GM23338 (cell line): ENCODE results near the gene GRK2. TPM values are rescaled to one million over a fixed set of nuclear protein-coding genes. Genes with fewer than 3 reads are reported as not detected.

Experiments
- ATAC-seq: fragments of 200-7000 bp; cut with Tn5 transposase; 3 replicates; pipeline ENCODE4 v1.9.1; 2020
- DNase-seq: peaks from one replicate; pipeline ENCODE4 v3.0.0-alpha.2; 2015; ENCODE audit warnings: low spot score
- H2AFZ ChIP-seq: fragments of 200-600 bp; sonication (generic); 2 replicates; pipeline ENCODE4 v1.8.0; 2016; ENCODE audit warnings: antibody characterized with exemption, mild to moderate bottlenecking, moderate library complexity
- H3F3A ChIP-seq: fragments of 200-600 bp; sonication (generic); replicated peaks from 2 replicates; pipeline ENCODE4 v1.8.0; 2017; ENCODE audit warnings: antibody characterized with exemption, mixed run types, low read depth
- H3K27ac ChIP-seq: fragments of 200-600 bp; sonication (generic); 2 replicates; pipeline ENCODE4 v1.6.1; 2016; ENCODE audit warnings: low read depth
- H3K27me3 ChIP-seq: fragments of 200-600 bp; sonication (generic); 2 replicates; pipeline ENCODE4 v1.8.0; 2016; ENCODE audit warnings: mild to moderate bottlenecking, mixed run types, moderate library complexity; ENCODE audit not compliant: insufficient read depth
- H3K36me3 ChIP-seq: fragments of 200-600 bp; sonication (generic); 2 replicates; pipeline ENCODE4 v1.8.0; 2016; ENCODE audit warnings: mild to moderate bottlenecking; ENCODE audit not compliant: insufficient read depth
- H3K4me1 ChIP-seq: fragments of 200-600 bp; sonication (generic); 2 replicates; pipeline ENCODE4 v1.8.0; 2016; ENCODE audit warnings: mild to moderate bottlenecking, moderate library complexity; ENCODE audit not compliant: insufficient read depth
- H3K4me2 ChIP-seq: fragments of 200-600 bp; sonication (generic); 2 replicates; pipeline ENCODE4 v1.7.1; 2017; ENCODE audit warnings: mixed run types
- H3K4me3 ChIP-seq: fragments of 200-600 bp; sonication (generic); 2 replicates; pipeline ENCODE4 v1.6.1; 2016; ENCODE audit warnings: mixed run types
- H3K79me2 ChIP-seq: fragments of 200-600 bp; sonication (generic); replicated peaks from 2 replicates; pipeline ENCODE4 v1.8.0; 2017; ENCODE audit warnings: mild to moderate bottlenecking; ENCODE audit not compliant: insufficient read depth
- H3K9me2 ChIP-seq: fragments of 200-600 bp; sonication (generic); 2 replicates; pipeline ENCODE4 v1.8.0; 2017; ENCODE audit not compliant: insufficient read depth
- H4K20me1 ChIP-seq: fragments of 200-600 bp; sonication (generic); replicated peaks from 2 replicates; pipeline ENCODE4 v1.8.0; 2017; ENCODE audit warnings: mild to moderate bottlenecking; ENCODE audit not compliant: insufficient read depth
- H3K27ac Mint-ChIP-seq: 2 replicates; pipeline ENCODE4 v1.8.0; 2020; ENCODE audit warnings: inconsistent platforms, mild to moderate bottlenecking, moderate library complexity, mixed read lengths
- H3K27me3 Mint-ChIP-seq: 3 replicates; pipeline ENCODE4 v1.8.0; 2022; ENCODE audit warnings: low read depth, mild to moderate bottlenecking, moderate library complexity, mixed read lengths, inconsistent platforms; ENCODE audit not compliant: insufficient read depth, poor library complexity
- H3K36me3 Mint-ChIP-seq: 3 replicates; pipeline ENCODE4 v1.8.0; 2021; ENCODE audit warnings: low read depth, mild to moderate bottlenecking, inconsistent platforms, moderate library complexity, mixed read lengths
- H3K4me1 Mint-ChIP-seq: 3 replicates; pipeline ENCODE4 v1.8.0; 2020; ENCODE audit warnings: mild to moderate bottlenecking, inconsistent platforms, mixed read lengths
- H3K4me3 Mint-ChIP-seq: 3 replicates; pipeline ENCODE4 v1.8.0; 2021; ENCODE audit warnings: moderate library complexity, mild to moderate bottlenecking, inconsistent platforms, mixed read lengths
- H3K9me3 Mint-ChIP-seq: 3 replicates; pipeline ENCODE4 v1.8.0; 2020; ENCODE audit warnings: moderate library complexity, mild to moderate bottlenecking, inconsistent platforms, mixed read lengths
- CREB1 ChIP-seq: fragments of 250-450 bp; sonication (Bioruptor Pico); IDR thresholded peaks from 2 replicates; pipeline ENCODE4 v1.5.0; 2020; ENCODE audit warnings: low read depth, mild to moderate bottlenecking, moderate library complexity
- ETS1 ChIP-seq: IDR thresholded peaks from 2 replicates; pipeline ENCODE4 v1.6.1; 2016; ENCODE audit warnings: antibody characterized with exemption
- EZH2 ChIP-seq: fragments of 200-600 bp; sonication (generic); IDR thresholded peaks from one replicate; pipeline ENCODE4 v1.8.0; 2017; ENCODE audit warnings: antibody characterized with exemption, mild to moderate bottlenecking, low read depth; ENCODE audit not compliant: unreplicated experiment
- EZH2phosphoT487 ChIP-seq: fragments of 200-600 bp; sonication (generic); IDR thresholded peaks from one replicate; pipeline ENCODE4 v1.8.1; 2018; ENCODE audit warnings: antibody characterized with exemption; ENCODE audit not compliant: unreplicated experiment
- JUNB ChIP-seq: IDR thresholded peaks from one replicate; pipeline ENCODE4 v1.6.1; 2016; ENCODE audit warnings: antibody characterized with exemption; ENCODE audit not compliant: unreplicated experiment
- NANOG ChIP-seq: IDR thresholded peaks from 2 replicates; pipeline ENCODE4 v1.6.1; 2016; ENCODE audit warnings: antibody characterized with exemption, borderline replicate concordance
- POLR2AphosphoS5 ChIP-seq: IDR thresholded peaks from 2 replicates; pipeline ENCODE4 v1.6.1; 2016; ENCODE audit warnings: antibody characterized with exemption, low read depth
- STAT1 ChIP-seq: IDR thresholded peaks from one replicate; pipeline ENCODE4 v1.6.1; 2016; ENCODE audit warnings: antibody characterized with exemption; ENCODE audit not compliant: unreplicated experiment
- ZNF114 ChIP-seq: fragments of 250-450 bp; sonication (Bioruptor Pico); IDR thresholded peaks from 2 replicates; pipeline ENCODE4 v1.5.0; 2020; ENCODE audit warnings: mild to moderate bottlenecking, moderate library complexity
- ZNF331 ChIP-seq: fragments of 250-450 bp; sonication (Bioruptor Pico); IDR thresholded peaks from 2 replicates; pipeline ENCODE4 v1.5.0; 2020; ENCODE audit warnings: low read depth, mild to moderate bottlenecking, moderate library complexity
- ZNF462 ChIP-seq: fragments of 250-450 bp; sonication (Bioruptor Pico); IDR thresholded peaks from 2 replicates; pipeline ENCODE4 v1.5.0; 2020; ENCODE audit warnings: mild to moderate bottlenecking, moderate library complexity
- polyA plus RNA-seq: library from polyadenylated mRNA; unstranded; fragments of >200 nt; fragmentation: Nextera tagmentation; extraction: Ambion mirVana; gene quantifications from 2 replicates; pipeline ENCODE4 v1.2.1, GENCODE V29; 2016
- total RNA-seq: library from RNA; depleted of rRNA; stranded (reverse); fragments of >200 nt; shearing (Covaris generic); gene quantifications from 2 replicates; pipeline ENCODE4 v1.2.3, GENCODE V29; 2014
- TF ChIP-seq, protein P1 (sequence below): IDR thresholded peaks from one replicate; pipeline ENCODE4 v1.6.1; 2018; ENCODE audit warnings: antibody characterized with exemption; ENCODE audit not compliant: unreplicated experiment
- TF ChIP-seq, protein P2 (sequence below), 2 experiments: fragments of 200-600 bp in 1 of 2; sonication (generic) in 1 of 2; conservative IDR thresholded peaks; 2 replicates each; pipeline versions ENCODE4 v1.5.1 to v1.6.1; 2016 to 2017; ENCODE audit warnings: antibody characterized with exemption in 2 of 2, low read depth in 2 of 2, mild to moderate bottlenecking in 2 of 2, moderate library complexity in 1 of 2

GRK2 gene
- total and polyA plus RNA-seq, 2 experiments from 2014 or later = 19.5 to 72.5 TPM

GRCh38 chr11:67317888-67318555 is 51.7 kb downstream of the GRK2 start:
- ATAC-seq = peak; percentile 39
- peak overlapping the region; percentile 91 for H3K4me2 ChIP-seq

More at GRCh38 chr11:67317888-67318555, 51.7 kb downstream of the GRK2 start:
- H3K36me3 ChIP-seq = no peaks in the 10 kb centered on the region
- peak overlapping the region; percentile 92 for H3K4me3 Mint-ChIP-seq
- H3K79me2 ChIP-seq = no peaks in the 10 kb centered on the region
- H3K36me3 Mint-ChIP-seq = no peaks in the 10 kb centered on the region
- H3K9me2 ChIP-seq = no peaks in the 10 kb centered on the region
- no peak overlapping the region for H3K27ac ChIP-seq
- peak overlapping the region; percentile 96 for H2AFZ ChIP-seq
- peaks cover 26% of the 10 kb centered on the region for H3K27me3 Mint-ChIP-seq
- peaks cover 11% of the 10 kb centered on the region for H3K4me1 Mint-ChIP-seq
- peak overlapping the region; percentile 76 for H3K4me3 ChIP-seq
- H3K27ac Mint-ChIP-seq = peak overlapping the region; percentile 93; the same call in 1 of the 2 replicates
- no peaks in the 10 kb centered on the region; the same call in 2 of the 3 replicates for H3K9me3 Mint-ChIP-seq
- H3F3A ChIP-seq = peaks cover 11% of the 10 kb centered on the region; the same call in 1 of the 2 replicates
- peaks cover 8% of the 10 kb centered on the region for H3K4me1 ChIP-seq
- DNase-seq = no peak
- no peaks in the 10 kb centered on the region for H4K20me1 ChIP-seq
- TF ChIP-seq NANOG (no peak), EZH2phosphoT487 (no peak), ZNF462 (CRISPR knock-in tag) (no peak), JUNB (no peak), ZNF331 (CRISPR knock-in tag) (no peak), CREB1 (CRISPR knock-in tag) (no peak), EZH2 (no peak), ZNF114 (no peak), STAT1 (no peak), ETS1 (no peak), POLR2AphosphoS5 (no peak)
- TF ChIP-seq, protein P1, sequence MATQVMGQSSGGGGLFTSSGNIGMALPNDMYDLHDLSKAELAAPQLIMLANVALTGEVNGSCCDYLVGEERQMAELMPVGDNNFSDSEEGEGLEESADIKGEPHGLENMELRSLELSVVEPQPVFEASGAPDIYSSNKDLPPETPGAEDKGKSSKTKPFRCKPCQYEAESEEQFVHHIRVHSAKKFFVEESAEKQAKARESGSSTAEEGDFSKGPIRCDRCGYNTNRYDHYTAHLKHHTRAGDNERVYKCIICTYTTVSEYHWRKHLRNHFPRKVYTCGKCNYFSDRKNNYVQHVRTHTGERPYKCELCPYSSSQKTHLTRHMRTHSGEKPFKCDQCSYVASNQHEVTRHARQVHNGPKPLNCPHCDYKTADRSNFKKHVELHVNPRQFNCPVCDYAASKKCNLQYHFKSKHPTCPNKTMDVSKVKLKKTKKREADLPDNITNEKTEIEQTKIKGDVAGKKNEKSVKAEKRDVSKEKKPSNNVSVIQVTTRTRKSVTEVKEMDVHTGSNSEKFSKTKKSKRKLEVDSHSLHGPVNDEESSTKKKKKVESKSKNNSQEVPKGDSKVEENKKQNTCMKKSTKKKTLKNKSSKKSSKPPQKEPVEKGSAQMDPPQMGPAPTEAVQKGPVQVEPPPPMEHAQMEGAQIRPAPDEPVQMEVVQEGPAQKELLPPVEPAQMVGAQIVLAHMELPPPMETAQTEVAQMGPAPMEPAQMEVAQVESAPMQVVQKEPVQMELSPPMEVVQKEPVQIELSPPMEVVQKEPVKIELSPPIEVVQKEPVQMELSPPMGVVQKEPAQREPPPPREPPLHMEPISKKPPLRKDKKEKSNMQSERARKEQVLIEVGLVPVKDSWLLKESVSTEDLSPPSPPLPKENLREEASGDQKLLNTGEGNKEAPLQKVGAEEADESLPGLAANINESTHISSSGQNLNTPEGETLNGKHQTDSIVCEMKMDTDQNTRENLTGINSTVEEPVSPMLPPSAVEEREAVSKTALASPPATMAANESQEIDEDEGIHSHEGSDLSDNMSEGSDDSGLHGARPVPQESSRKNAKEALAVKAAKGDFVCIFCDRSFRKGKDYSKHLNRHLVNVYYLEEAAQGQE = no peak
- TF ChIP-seq, protein P2, sequence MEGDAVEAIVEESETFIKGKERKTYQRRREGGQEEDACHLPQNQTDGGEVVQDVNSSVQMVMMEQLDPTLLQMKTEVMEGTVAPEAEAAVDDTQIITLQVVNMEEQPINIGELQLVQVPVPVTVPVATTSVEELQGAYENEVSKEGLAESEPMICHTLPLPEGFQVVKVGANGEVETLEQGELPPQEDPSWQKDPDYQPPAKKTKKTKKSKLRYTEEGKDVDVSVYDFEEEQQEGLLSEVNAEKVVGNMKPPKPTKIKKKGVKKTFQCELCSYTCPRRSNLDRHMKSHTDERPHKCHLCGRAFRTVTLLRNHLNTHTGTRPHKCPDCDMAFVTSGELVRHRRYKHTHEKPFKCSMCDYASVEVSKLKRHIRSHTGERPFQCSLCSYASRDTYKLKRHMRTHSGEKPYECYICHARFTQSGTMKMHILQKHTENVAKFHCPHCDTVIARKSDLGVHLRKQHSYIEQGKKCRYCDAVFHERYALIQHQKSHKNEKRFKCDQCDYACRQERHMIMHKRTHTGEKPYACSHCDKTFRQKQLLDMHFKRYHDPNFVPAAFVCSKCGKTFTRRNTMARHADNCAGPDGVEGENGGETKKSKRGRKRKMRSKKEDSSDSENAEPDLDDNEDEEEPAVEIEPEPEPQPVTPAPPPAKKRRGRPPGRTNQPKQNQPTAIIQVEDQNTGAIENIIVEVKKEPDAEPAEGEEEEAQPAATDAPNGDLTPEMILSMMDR (conservative IDR thresholded peaks at IDR 0.05; ENCODE audit: low read depth in 2 of 2) = no peak
- peaks cover 32% of the 10 kb centered on the region for H3K27me3 ChIP-seq
